ENCODE results near the gene SPNS3.

Gene SPNS3

GRCh38 chr17:4503283-4504025 lies 69.7 kb downstream of the SPNS3 start:
- Mint-ChIP-seq H3K27me3 (peaks cover 8% of the 10 kb centered on the region), H3K4me1 (ENCODE audit: low read depth) (peaks cover 39% of the 10 kb centered on the region), H3K9me3 (ENCODE audit: low read depth) (no peaks in the 10 kb centered on the region), H3K27ac (no peak overlapping the region), H3K4me3 (no peak overlapping the region), H3K36me3 (no peaks in the 10 kb centered on the region)

DNA sequence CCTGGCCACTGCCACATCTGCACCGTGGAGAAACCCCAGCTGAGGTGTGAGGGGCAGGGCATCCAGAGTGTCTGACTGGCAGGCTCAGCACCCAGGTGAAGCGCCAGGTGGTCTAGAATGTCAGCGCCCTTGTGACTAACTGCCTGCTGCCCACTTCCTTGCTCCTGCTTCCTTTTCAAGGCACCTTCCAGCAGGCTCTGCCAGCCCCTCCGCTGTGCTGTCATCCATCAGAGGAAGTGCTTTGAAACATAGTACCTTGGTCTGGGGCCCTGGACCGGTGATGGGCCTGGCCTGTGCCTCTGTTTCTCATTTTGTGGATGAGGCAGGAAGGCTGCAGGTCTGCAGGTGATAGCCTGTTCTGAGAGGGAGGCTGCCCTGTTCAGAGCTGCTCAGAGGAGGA lies 70.4 kb downstream of the SPNS3 start:
- H3K27ac Mint-ChIP-seq, result no peak overlapping the region
- H3K36me3 Mint-ChIP-seq, result no peaks in the 10 kb centered on the region
- no peaks in the 10 kb centered on the region for H3K9me3 Mint-ChIP-seq (ENCODE audit: low read depth)
- H3K4me1 Mint-ChIP-seq (ENCODE audit: low read depth), result peaks cover 47% of the 10 kb centered on the region
- peaks cover 8% of the 10 kb centered on the region for H3K27me3 Mint-ChIP-seq
- no peak overlapping the region for H3K4me3 Mint-ChIP-seq

- H3K4me1 Mint-ChIP-seq (ENCODE audit: low read depth), result peaks cover 45% of the 10 kb centered on the region
- peaks cover 6% of the 10 kb centered on the region for H3K27me3 Mint-ChIP-seq
- H3K36me3 Mint-ChIP-seq, result no peaks in the 10 kb centered on the region
- H3K27ac Mint-ChIP-seq, result no peak overlapping the region
- H3K9me3 Mint-ChIP-seq (ENCODE audit: low read depth), result no peaks in the 10 kb centered on the region
- H3K4me3 Mint-ChIP-seq, result peak overlapping the region; percentile 44
Measured at GRCh38 chr17:4505187-4505586, 71.4 kb downstream of the SPNS3 start.

GRCh38 chr17:4506175-4506813 lies 72.6 kb downstream of the SPNS3 start:
- Mint-ChIP-seq H3K9me3 (ENCODE audit: low read depth) (no peaks in the 10 kb centered on the region), H3K4me1 (ENCODE audit: low read depth) (peaks cover 38% of the 10 kb centered on the region), H3K4me3 (no peak overlapping the region), H3K36me3 (no peaks in the 10 kb centered on the region), H3K27ac (no peak overlapping the region), H3K27me3 (peaks cover 3% of the 10 kb centered on the region)

- Mint-ChIP-seq H3K27ac (no peak overlapping the region), H3K4me1 (ENCODE audit: low read depth) (peaks cover 35% of the 10 kb centered on the region), H3K36me3 (no peaks in the 10 kb centered on the region), H3K4me3 (no peak overlapping the region), H3K9me3 (ENCODE audit: low read depth) (no peaks in the 10 kb centered on the region), H3K27me3 (no peaks in the 10 kb centered on the region)
Measured at GRCh38 chr17:4506892-4507291, 73.2 kb downstream of the SPNS3 start.

- Mint-ChIP-seq H3K4me1 (ENCODE audit: low read depth) (peaks cover 35% of the 10 kb centered on the region), H3K4me3 (no peak overlapping the region), H3K9me3 (ENCODE audit: low read depth) (no peaks in the 10 kb centered on the region), H3K27me3 (no peaks in the 10 kb centered on the region), H3K36me3 (no peaks in the 10 kb centered on the region), H3K27ac (no peak overlapping the region)
Measured at GRCh38 chr17:4507361-4508111, 73.8 kb downstream of the SPNS3 start.

DNA sequence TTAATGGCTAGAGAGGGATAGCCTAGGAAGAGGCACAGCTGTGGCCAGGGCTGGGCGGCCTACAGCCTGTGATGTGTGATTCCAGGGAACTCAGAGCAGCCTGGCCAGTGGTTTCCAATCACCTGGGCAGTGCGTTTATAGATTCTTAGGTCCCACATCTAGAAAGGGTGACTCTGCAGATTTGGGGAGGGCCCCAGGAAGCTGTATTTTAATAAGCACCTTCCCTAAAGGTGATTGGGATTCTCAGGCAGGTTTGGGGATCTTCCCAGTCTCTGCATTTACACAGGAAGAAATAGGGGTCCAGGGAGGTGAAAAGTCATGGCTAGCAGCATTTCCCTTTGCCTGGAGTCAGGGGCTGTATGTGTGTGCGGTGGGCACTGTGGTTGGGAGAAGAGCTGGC lies 74.5 kb downstream of the SPNS3 start:
- H3K36me3 Mint-ChIP-seq, result no peaks in the 10 kb centered on the region
- H3K9me3 Mint-ChIP-seq (ENCODE audit: low read depth), result no peaks in the 10 kb centered on the region
- no peak overlapping the region for H3K27ac Mint-ChIP-seq
- no peak overlapping the region for H3K4me3 Mint-ChIP-seq
- H3K27me3 Mint-ChIP-seq, result no peaks in the 10 kb centered on the region
- peaks cover 35% of the 10 kb centered on the region for H3K4me1 Mint-ChIP-seq (ENCODE audit: low read depth)

- H3K4me3 Mint-ChIP-seq, result no peak overlapping the region
Measured at GRCh38 chr17:4509401-4509800, 75.7 kb downstream of the SPNS3 start.

DNA sequence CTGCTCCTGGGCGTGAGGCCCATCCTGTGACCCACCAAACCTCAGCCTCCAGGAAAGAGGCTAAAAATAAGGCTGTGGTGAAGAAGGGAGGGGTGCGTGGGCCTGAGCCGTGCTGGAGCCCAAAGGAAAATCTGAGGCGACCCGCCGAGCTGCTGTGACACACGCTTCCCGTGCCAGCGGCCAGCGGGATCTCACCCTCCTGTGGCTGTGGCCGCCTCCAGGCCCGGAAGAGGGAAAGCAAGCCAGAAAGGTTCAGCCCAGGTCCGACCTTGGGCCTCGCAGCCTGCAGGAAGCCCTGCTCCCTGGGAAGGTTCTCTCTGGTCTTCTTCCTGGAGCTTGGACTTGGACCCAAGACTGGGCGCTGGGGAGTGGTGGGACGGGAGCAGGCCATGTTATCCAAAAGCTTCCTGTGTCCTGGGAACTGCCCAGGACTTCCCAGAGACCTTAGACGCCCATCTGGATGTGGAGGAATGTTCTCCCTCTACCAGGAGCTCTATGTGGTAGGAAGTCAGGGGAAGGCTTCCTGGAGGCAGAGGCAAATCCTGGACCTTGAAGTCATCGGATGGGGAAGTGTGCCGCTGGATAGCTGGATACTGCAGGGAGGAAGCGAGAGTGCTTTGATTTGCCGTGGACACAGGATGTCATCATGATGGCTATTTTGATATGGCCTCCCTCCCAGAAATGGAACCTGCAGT lies 76.3 kb downstream of the SPNS3 start:
- Mint-ChIP-seq H3K27me3 (no peaks in the 10 kb centered on the region), H3K9me3 (ENCODE audit: low read depth) (no peaks in the 10 kb centered on the region), H3K27ac (no peak overlapping the region), H3K36me3 (no peaks in the 10 kb centered on the region), H3K4me1 (ENCODE audit: low read depth) (peaks cover 19% of the 10 kb centered on the region), H3K4me3 (no peak overlapping the region)

More at GRCh38 chr17:4509401-4509800, 75.7 kb downstream of the SPNS3 start:
- no peaks in the 10 kb centered on the region for H3K27me3 Mint-ChIP-seq
- peaks cover 25% of the 10 kb centered on the region for H3K4me1 Mint-ChIP-seq (ENCODE audit: low read depth)
- H3K9me3 Mint-ChIP-seq (ENCODE audit: low read depth), result no peaks in the 10 kb centered on the region
- no peak overlapping the region for H3K27ac Mint-ChIP-seq
- no peaks in the 10 kb centered on the region for H3K36me3 Mint-ChIP-seq

DNA sequence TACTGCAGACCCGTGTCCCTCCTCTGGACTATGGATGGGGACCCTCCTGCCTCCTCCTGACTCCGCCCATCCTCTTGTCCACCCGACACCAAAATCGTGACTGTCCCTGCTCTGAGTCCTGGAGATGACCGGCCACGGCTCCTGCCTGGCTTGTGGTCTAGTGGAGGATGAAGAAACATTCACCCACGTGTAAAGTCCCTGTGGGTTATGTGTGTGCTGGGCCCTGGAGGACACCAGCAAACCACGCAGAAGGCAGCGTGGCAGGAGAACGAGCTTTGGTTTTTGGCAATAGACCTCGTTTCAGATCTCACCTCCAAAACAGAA lies 76.8 kb downstream of the SPNS3 start:
- H3K36me3 Mint-ChIP-seq, result no peaks in the 10 kb centered on the region
- no peak overlapping the region for H3K27ac Mint-ChIP-seq
- no peaks in the 10 kb centered on the region for H3K9me3 Mint-ChIP-seq (ENCODE audit: low read depth)
- H3K27me3 Mint-ChIP-seq, result no peaks in the 10 kb centered on the region
- peaks cover 17% of the 10 kb centered on the region for H3K4me1 Mint-ChIP-seq (ENCODE audit: low read depth)
- H3K4me3 Mint-ChIP-seq, result no peak overlapping the region

- no peak overlapping the region for H3K27ac Mint-ChIP-seq
- H3K9me3 Mint-ChIP-seq (ENCODE audit: low read depth), result no peaks in the 10 kb centered on the region
- no peak overlapping the region for H3K4me3 Mint-ChIP-seq
- H3K36me3 Mint-ChIP-seq, result no peaks in the 10 kb centered on the region
- H3K27me3 Mint-ChIP-seq, result no peaks in the 10 kb centered on the region
- H3K4me1 Mint-ChIP-seq (ENCODE audit: low read depth), result peaks cover 17% of the 10 kb centered on the region
Measured at GRCh38 chr17:4511199-4511932, 77.6 kb downstream of the SPNS3 start.

DNA sequence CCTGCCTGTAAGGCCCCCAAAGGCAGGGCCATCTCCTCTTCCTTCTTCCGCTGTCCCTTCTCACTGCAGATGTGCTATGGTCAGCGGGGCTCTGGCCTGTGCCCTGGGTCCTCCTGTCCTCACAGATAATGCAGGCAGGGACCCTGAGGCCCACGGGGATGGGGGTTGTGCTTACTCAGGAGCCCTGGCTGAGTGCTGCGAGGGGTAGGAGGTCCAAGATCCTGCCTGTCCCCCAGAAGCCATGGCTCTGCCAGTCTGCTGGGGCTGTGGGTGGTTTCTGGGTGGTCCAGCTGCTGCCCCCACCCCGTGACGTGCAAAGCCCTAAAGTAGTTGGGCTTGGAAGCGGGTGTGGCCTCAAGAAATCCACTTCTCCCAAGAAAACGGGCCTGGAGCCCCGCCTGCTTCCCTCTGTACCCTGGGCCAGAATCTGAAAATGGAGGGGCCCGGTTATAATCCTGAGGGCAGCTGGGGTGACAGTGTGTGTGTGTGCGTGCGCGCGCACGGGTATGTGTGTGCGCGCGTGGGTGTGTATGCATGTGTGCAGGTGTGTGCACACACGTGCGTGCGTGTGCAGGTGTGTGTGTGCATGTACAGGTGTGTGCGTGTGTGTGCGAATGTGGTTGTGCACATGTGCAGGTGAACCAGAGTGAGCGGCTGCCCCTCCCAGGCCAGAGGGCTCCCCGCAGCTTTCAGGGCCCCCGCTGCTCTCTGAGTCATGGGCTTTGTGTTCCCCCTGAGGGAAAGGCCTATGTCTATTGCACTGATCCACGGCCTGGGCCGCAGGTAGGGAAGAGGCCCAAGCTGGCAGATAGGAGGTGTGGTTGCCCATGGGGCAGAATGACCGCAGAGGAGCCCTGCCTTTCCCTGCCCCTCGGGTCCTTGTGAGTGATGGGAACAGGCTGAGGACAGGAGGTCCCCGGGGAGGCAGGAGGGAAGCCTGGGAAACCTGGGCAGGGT lies 78.7 kb downstream of the SPNS3 start:
- Mint-ChIP-seq H3K27ac (no peak overlapping the region), H3K4me1 (ENCODE audit: low read depth) (peaks cover 17% of the 10 kb centered on the region), H3K9me3 (ENCODE audit: low read depth) (no peaks in the 10 kb centered on the region), H3K27me3 (no peaks in the 10 kb centered on the region), H3K36me3 (no peaks in the 10 kb centered on the region), H3K4me3 (no peak overlapping the region)

DNA sequence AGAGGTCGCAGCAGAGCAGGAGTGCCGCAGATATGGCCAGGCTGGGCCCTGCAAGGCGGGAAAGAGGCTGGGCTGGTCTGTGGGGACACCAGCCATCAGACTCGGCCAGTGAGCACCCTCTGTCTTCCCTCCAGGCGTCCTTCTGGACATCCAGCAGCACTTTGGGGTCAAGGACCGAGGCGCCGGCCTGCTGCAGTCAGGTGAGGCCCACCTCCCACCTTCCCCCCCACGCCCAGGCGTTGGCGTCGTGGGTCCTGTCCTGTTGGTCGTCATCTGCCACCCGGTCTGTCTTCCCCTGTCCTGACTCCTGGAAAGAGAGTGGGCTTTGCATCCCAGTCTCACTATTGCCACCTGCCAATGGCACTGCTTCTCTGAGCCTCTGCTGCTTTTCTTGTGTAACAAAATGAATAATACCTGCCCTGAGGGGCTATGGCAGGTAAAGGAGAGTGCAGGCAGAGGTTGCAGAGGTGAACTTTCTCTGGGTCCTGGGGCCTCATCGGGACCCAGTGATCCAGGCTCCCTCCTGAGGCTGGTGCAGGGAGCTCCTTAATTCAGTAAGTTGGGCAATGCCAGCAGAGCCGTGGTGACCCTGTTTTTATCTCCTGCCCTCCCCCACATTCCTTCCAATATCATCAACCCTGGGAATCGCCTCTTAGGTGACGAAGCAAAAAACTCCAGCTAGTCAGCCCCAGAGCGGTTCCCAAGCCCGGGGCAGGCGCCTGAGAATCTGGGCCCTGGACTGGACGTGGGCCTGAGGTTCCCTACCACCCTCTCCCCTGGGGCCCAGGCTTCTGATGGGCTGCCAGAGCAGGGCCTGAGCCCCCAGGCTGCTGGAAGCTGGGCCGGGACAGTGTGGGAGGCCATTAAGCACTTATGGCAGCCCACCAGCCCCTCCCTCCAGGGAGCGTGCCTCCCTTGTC lies 79.6 kb downstream of the SPNS3 start:
- Mint-ChIP-seq H3K4me1 (ENCODE audit: low read depth) (peaks cover 14% of the 10 kb centered on the region), H3K27ac (no peak overlapping the region), H3K27me3 (no peaks in the 10 kb centered on the region), H3K36me3 (no peaks in the 10 kb centered on the region), H3K9me3 (ENCODE audit: low read depth) (no peaks in the 10 kb centered on the region), H3K4me3 (no peak overlapping the region)
